Liver (tissue), 9 donors: Measurements from ENCODE around the gene FARS2. TPM values are rescaled to one million over a fixed set of nuclear protein-coding genes. Genes with fewer than 3 reads are reported as not detected.

Experiments used
- DNase-seq: peaks from one replicate; pipeline ENCODE4 v3.0.0-alpha.2; 2017; ENCODE audit warnings: low spot score
- H3K27ac ChIP-seq, 2 donors: one replicate each; pipeline ENCODE4 v1.7.0; 2013; ENCODE audit warnings: inconsistent platforms in 2 of 2, low read length in 2 of 2, control low read depth in 1 of 2, low read depth in 1 of 2, mild to moderate bottlenecking in 1 of 2
- H3K27me3 ChIP-seq, 4 donors: one replicate each; pipeline versions ENCODE4 v1.6.1 to v1.7.0; 2013; ENCODE audit warnings: low read length in 3 of 4, inconsistent platforms in 1 of 4, mild to moderate bottlenecking in 1 of 4, moderate library complexity in 1 of 4; ENCODE audit not compliant: control insufficient read depth in 4 of 4, insufficient read depth in 4 of 4
- H3K36me3 ChIP-seq, 4 donors: one replicate each; pipeline versions ENCODE4 v1.6.1 to v1.7.0; 2013; ENCODE audit warnings: low read length in 3 of 4, mild to moderate bottlenecking in 3 of 4, low read depth in 1 of 4, moderate library complexity in 1 of 4; ENCODE audit not compliant: control insufficient read depth in 4 of 4, insufficient read depth in 3 of 4
- H3K4me1 ChIP-seq, 4 donors: one replicate each; pipeline versions ENCODE4 v1.6.1 to v1.7.0; 2013; ENCODE audit warnings: low read length in 3 of 4, mild to moderate bottlenecking in 3 of 4, moderate library complexity in 1 of 4; ENCODE audit not compliant: control insufficient read depth in 4 of 4, insufficient read depth in 4 of 4
- H3K4me3 ChIP-seq, 3 donors: one replicate each; pipeline versions ENCODE4 v1.6.1 to v1.7.0; 2013; ENCODE audit warnings: low read length in 3 of 3, control low read depth in 1 of 3, low read depth in 1 of 3, mild to moderate bottlenecking in 1 of 3
- H3K9ac ChIP-seq, 2 donors: one replicate each; pipeline ENCODE4 v1.7.0; 2013; ENCODE audit warnings: low read length in 2 of 2, mild to moderate bottlenecking in 2 of 2, moderate library complexity in 2 of 2, control low read depth in 1 of 2, low read depth in 1 of 2
- H3K9me3 ChIP-seq, 4 donors: one replicate each; pipeline versions ENCODE4 v1.6.1 to v1.7.0; 2013; ENCODE audit warnings: low read length in 3 of 4; ENCODE audit not compliant: control insufficient read depth in 4 of 4
- CTCF ChIP-seq: fragments of 150-350 bp; IDR thresholded peaks from 2 replicates; pipeline ENCODE4 v1.5.1; 2017; ENCODE audit warnings: improper control_type of control experiment, low read depth, low read length; ENCODE audit not compliant: missing input control
- EGR1 ChIP-seq, 2 donors: IDR thresholded peaks; 2 replicates each; pipeline ENCODE4 v1.6.1; 2016 to 2018; ENCODE audit warnings: antibody characterized with exemption in 2 of 2, low read depth in 2 of 2
- FOXA1 ChIP-seq: IDR thresholded peaks from 2 replicates; pipeline ENCODE4 v1.6.1; 2016; ENCODE audit warnings: antibody characterized with exemption
- FOXA2 ChIP-seq: IDR thresholded peaks from 2 replicates; pipeline ENCODE4 v1.6.1; 2016; ENCODE audit warnings: antibody characterized with exemption
- GABPA ChIP-seq, 2 donors: IDR thresholded peaks in 1 of 2; conservative IDR thresholded peaks in 1 of 2; 2 replicates each; pipeline ENCODE4 v1.6.1; 2016; ENCODE audit warnings: antibody characterized with exemption in 2 of 2, mild to moderate bottlenecking in 1 of 2, moderate library complexity in 1 of 2
- HNF4A ChIP-seq, 2 donors: conservative IDR thresholded peaks; 2 replicates each; pipeline ENCODE4 v1.6.1; 2016; ENCODE audit warnings: antibody characterized with exemption in 2 of 2, mild to moderate bottlenecking in 2 of 2
- HNF4G ChIP-seq: IDR thresholded peaks from 2 replicates; pipeline ENCODE4 v1.6.1; 2016; ENCODE audit warnings: antibody characterized with exemption
- JUND ChIP-seq, 2 donors: IDR thresholded peaks; 2 replicates each; pipeline ENCODE4 v1.6.1; 2016; ENCODE audit warnings: antibody characterized with exemption in 2 of 2
- MAX ChIP-seq: IDR thresholded peaks from 2 replicates; pipeline ENCODE4 v1.6.1; 2016; ENCODE audit warnings: antibody characterized with exemption
- NR2F2 ChIP-seq: IDR thresholded peaks from 2 replicates; pipeline ENCODE4 v1.6.1; 2016; ENCODE audit warnings: antibody characterized with exemption
- RAD21 ChIP-seq, 2 donors: IDR thresholded peaks; 2 replicates each; pipeline ENCODE4 v1.6.1; 2016; ENCODE audit warnings: antibody characterized with exemption in 2 of 2, mild to moderate bottlenecking in 2 of 2
- RXRA ChIP-seq, 2 donors: IDR thresholded peaks; 2 replicates each; pipeline ENCODE4 v1.6.1; 2017 to 2018; ENCODE audit warnings: antibody characterized with exemption in 2 of 2, mild to moderate bottlenecking in 1 of 2
- SP1 ChIP-seq: IDR thresholded peaks from 2 replicates; pipeline ENCODE4 v1.6.1; 2018; ENCODE audit warnings: antibody characterized with exemption, mild to moderate bottlenecking
- TAF1 ChIP-seq: conservative IDR thresholded peaks from 2 replicates; pipeline ENCODE4 v1.6.1; 2016; ENCODE audit warnings: antibody characterized with exemption, mild to moderate bottlenecking
- YY1 ChIP-seq: IDR thresholded peaks from 2 replicates; pipeline ENCODE4 v1.6.1; 2016; ENCODE audit warnings: antibody characterized with exemption, mild to moderate bottlenecking
- ZBTB33 ChIP-seq: IDR thresholded peaks from 2 replicates; pipeline ENCODE4 v1.6.1; 2016; ENCODE audit warnings: antibody characterized with exemption
- WGBS: extraction: QIAGEN DNeasy Blood & Tissue Kit; methylation state at CpG from one replicate; pipeline ENCODE4 v1.1.7; 2013; 5-methylcytosine and 5-hydroxymethylcytosine counted together
- polyA plus RNA-seq, 2 donors: library from polyadenylated mRNA; stranded (reverse) in 1 of 2; unstranded in 1 of 2; fragments of 200-250 nt in 1 of 2; fragments of >200 nt in 1 of 2; fragmentation: Nextera tagmentation in 1 of 2; extraction: Ambion mirVana in 1 of 2; gene quantifications; one replicate each; pipeline versions ENCODE4 v1.2.1 to v1.2.3, GENCODE V29; 2013 to 2015
- total RNA-seq, 2 donors: library from RNA; depleted of rRNA; stranded (reverse); fragments of >200 nt; gene quantifications; one replicate each; pipeline ENCODE4 v1.2.3, GENCODE V29; 2014
- TF ChIP-seq, protein P1 (sequence below): IDR thresholded peaks from 2 replicates; pipeline ENCODE4 v1.6.1; 2016; ENCODE audit warnings: antibody characterized with exemption, mild to moderate bottlenecking
- donor health status: healthy.
- donor health status: healthy.
- donor health status: healthy.
- donor health status: healthy.
- donor health status: healthy.

The FARS2 gene
- total and polyA plus RNA-seq, 4 donors, result 7.8 to 25.9 (median 11.2) TPM

DNA sequence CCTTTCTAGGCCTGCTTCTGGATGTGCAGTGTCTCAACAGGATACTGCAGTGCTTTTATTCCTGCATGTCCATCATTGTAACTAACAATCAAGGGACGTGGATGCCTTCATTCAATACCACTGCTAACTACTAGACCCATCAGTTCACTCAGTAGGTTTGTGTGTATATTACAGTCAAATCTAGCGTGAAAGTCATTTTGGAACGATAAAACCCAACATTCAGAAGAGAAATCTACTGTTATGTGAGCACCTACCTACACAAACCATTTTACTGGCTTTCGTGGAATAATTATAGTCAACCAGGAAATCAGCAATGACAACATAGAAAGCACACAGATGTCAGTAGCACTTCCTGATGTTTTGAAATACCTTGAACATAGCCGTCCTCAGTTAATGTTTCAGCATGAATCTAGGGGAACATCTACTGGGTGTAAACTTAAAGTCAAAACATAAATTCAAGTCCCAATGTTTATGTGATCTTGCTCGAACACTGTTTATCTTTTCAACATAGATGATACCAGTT, 270.6 kb downstream of the FARS2 start:
- H3K4me1 ChIP-seq, result no peaks in the 10 kb centered on the region
- no peak overlapping the region for H3K9ac ChIP-seq
- 92% methylated on average over 6 of the region's 6 CpGs for WGBS
- H3K9me3 ChIP-seq, result peaks cover 0 to 1% (median 0%) of the 10 kb centered on the region in 4 donors
- H3K36me3 ChIP-seq, result peaks cover 0 to 2% (median 0%) of the 10 kb centered on the region in 4 donors
- H3K27ac ChIP-seq, result no peak overlapping the region
- TF ChIP-seq MAX (no peak), ZBTB33 (no peak), FOXA1 (no peak), GABPA (IDR thresholded peaks at IDR 0.05 in 1 of 2, conservative IDR thresholded peaks at IDR 0.05 in 1 of 2) (no peak), TAF1 (no peak), RXRA (IDR thresholded peaks at IDR 0.05) (no peak), EGR1 (IDR thresholded peaks at IDR 0.05; ENCODE audit: low read depth in 2 of 2) (no peak), FOXA2 (no peak), NR2F2 (no peak), HNF4A (conservative IDR thresholded peaks at IDR 0.05) (no peak), RAD21 (IDR thresholded peaks at IDR 0.05) (no peak), JUND (IDR thresholded peaks at IDR 0.05) (no peak)
- H3K4me3 ChIP-seq, result no peak overlapping the region
- DNase-seq, result no peak
- no peaks in the 10 kb centered on the region for H3K27me3 ChIP-seq

GRCh38 chr6:5532941-5533340, 271.6 kb downstream of the FARS2 start:
- no peak overlapping the region for H3K9ac ChIP-seq
- H3K4me3 ChIP-seq, result no peak overlapping the region
- H3K27ac ChIP-seq, result no peak overlapping the region
- DNase-seq, result no peak
- peaks cover 0 to 1% (median 0%) of the 10 kb centered on the region in 4 donors for H3K9me3 ChIP-seq
- H3K4me1 ChIP-seq, result no peaks in the 10 kb centered on the region
- TF ChIP-seq HNF4A (conservative IDR thresholded peaks at IDR 0.05) (no peak), CTCF (no peak), MAX (no peak), RAD21 (IDR thresholded peaks at IDR 0.05) (no peak), FOXA1 (no peak), FOXA2 (no peak), GABPA (IDR thresholded peaks at IDR 0.05 in 1 of 2, conservative IDR thresholded peaks at IDR 0.05 in 1 of 2) (no peak), YY1 (no peak), NR2F2 (no peak), SP1 (no peak), RXRA (IDR thresholded peaks at IDR 0.05) (no peak), HNF4G (no peak), EGR1 (IDR thresholded peaks at IDR 0.05; ENCODE audit: low read depth in 2 of 2) (no peak)
- TF ChIP-seq, protein P1, sequence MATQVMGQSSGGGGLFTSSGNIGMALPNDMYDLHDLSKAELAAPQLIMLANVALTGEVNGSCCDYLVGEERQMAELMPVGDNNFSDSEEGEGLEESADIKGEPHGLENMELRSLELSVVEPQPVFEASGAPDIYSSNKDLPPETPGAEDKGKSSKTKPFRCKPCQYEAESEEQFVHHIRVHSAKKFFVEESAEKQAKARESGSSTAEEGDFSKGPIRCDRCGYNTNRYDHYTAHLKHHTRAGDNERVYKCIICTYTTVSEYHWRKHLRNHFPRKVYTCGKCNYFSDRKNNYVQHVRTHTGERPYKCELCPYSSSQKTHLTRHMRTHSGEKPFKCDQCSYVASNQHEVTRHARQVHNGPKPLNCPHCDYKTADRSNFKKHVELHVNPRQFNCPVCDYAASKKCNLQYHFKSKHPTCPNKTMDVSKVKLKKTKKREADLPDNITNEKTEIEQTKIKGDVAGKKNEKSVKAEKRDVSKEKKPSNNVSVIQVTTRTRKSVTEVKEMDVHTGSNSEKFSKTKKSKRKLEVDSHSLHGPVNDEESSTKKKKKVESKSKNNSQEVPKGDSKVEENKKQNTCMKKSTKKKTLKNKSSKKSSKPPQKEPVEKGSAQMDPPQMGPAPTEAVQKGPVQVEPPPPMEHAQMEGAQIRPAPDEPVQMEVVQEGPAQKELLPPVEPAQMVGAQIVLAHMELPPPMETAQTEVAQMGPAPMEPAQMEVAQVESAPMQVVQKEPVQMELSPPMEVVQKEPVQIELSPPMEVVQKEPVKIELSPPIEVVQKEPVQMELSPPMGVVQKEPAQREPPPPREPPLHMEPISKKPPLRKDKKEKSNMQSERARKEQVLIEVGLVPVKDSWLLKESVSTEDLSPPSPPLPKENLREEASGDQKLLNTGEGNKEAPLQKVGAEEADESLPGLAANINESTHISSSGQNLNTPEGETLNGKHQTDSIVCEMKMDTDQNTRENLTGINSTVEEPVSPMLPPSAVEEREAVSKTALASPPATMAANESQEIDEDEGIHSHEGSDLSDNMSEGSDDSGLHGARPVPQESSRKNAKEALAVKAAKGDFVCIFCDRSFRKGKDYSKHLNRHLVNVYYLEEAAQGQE, result no peak
- 98% methylated on average over 3 of the region's 3 CpGs for WGBS
- peaks cover 0 to 2% (median 0%) of the 10 kb centered on the region in 4 donors for H3K36me3 ChIP-seq
- H3K27me3 ChIP-seq, result no peaks in the 10 kb centered on the region
